OCI-LY1 (cell line): Measurements from ENCODE around the gene FOXF2.

Experiments used
- H2AFZ ChIP-seq: fragments of 200-600 bp; sonication (generic), shearing (Covaris generic); 2 replicates; pipeline ENCODE4 v1.6.0; 2014; ENCODE audit warnings: antibody characterized with exemption, mild to moderate bottlenecking, low read length
- H3F3A ChIP-seq: fragments of 200-600 bp; sonication (generic), shearing (Covaris generic); 2 replicates; pipeline ENCODE4 v1.6.0; 2014; ENCODE audit warnings: mild to moderate bottlenecking, antibody characterized with exemption, low read length, moderate library complexity; ENCODE audit not compliant: insufficient read depth
- H3K27ac ChIP-seq: fragments of 200-600 bp; sonication (generic); 2 replicates; pipeline ENCODE4 v1.5.1; 2014; ENCODE audit warnings: low read length, mixed run types, mild to moderate bottlenecking, low read depth; ENCODE audit not compliant: poor library complexity, severe bottlenecking
- H3K27me3 ChIP-seq: fragments of 200-600 bp; sonication (generic); 2 replicates; pipeline ENCODE4 v1.6.0; 2014; ENCODE audit warnings: antibody characterized with exemption, mild to moderate bottlenecking, low read length, moderate library complexity; ENCODE audit not compliant: insufficient read depth
- H3K36me3 ChIP-seq: fragments of 200-600 bp; sonication (generic); 2 replicates; pipeline ENCODE4 v1.6.1; 2014; ENCODE audit warnings: mild to moderate bottlenecking, antibody characterized with exemption, low read length, moderate library complexity, mixed read lengths; ENCODE audit not compliant: insufficient read depth
- H3K4me1 ChIP-seq: fragments of 200-600 bp; sonication (generic); 2 replicates; pipeline ENCODE4 v1.5.1; 2014; ENCODE audit warnings: mild to moderate bottlenecking, low read length, moderate library complexity; ENCODE audit not compliant: insufficient read depth, severe bottlenecking
- H3K4me2 ChIP-seq: fragments of 200-600 bp; sonication (generic), shearing (Covaris generic); 2 replicates; pipeline ENCODE4 v1.6.1; 2014; ENCODE audit warnings: low read length
- H3K4me3 ChIP-seq: fragments of 200-600 bp; sonication (generic); 2 replicates; pipeline ENCODE4 v1.5.1; 2014; ENCODE audit warnings: low read length, low read depth, mild to moderate bottlenecking, mixed read lengths; ENCODE audit not compliant: poor library complexity, severe bottlenecking
- H3K79me2 ChIP-seq: fragments of 200-600 bp; shearing (Covaris generic); 2 replicates; pipeline ENCODE4 v1.6.1; 2016; ENCODE audit warnings: mixed run types, low read length, mixed read lengths; ENCODE audit not compliant: insufficient read depth
- H3K9ac ChIP-seq: fragments of 200-600 bp; sonication (generic), shearing (Covaris generic); 2 replicates; pipeline ENCODE4 v1.6.1; 2014; ENCODE audit warnings: mild to moderate bottlenecking, low read length, mixed read lengths
- H3K9me2 ChIP-seq: fragments of 200-600 bp; sonication (generic), shearing (Covaris generic); 2 replicates; pipeline ENCODE4 v1.6.1; 2014; ENCODE audit warnings: low read depth, mild to moderate bottlenecking, low read length, mixed read lengths
- H3K9me3 ChIP-seq: fragments of 200-600 bp; shearing (Covaris generic); 2 replicates; pipeline ENCODE4 v1.6.1; 2014; ENCODE audit warnings: low read length, mixed read lengths
- H4K20me1 ChIP-seq: fragments of 200-600 bp; sonication (generic), shearing (Covaris generic); 2 replicates; pipeline ENCODE4 v1.6.0; 2016; ENCODE audit warnings: mild to moderate bottlenecking, low read length; ENCODE audit not compliant: insufficient read depth
- EZH2 ChIP-seq: fragments of 200-600 bp; sonication (generic), shearing (Covaris generic); IDR thresholded peaks from 2 replicates; pipeline ENCODE4 v1.8.0; 2017; ENCODE audit warnings: borderline replicate concordance, mixed run types, mild to moderate bottlenecking, antibody characterized with exemption, low read length, moderate library complexity, mixed read lengths
- TF ChIP-seq, protein P1 (sequence below): fragments of 200-600 bp; sonication (generic), shearing (Covaris generic); IDR thresholded peaks from 2 replicates; pipeline ENCODE4 v1.5.1; 2017; ENCODE audit warnings: mild to moderate bottlenecking, antibody characterized with exemption, low read length, moderate library complexity, mixed read lengths

The FOXF2 gene

DNA sequence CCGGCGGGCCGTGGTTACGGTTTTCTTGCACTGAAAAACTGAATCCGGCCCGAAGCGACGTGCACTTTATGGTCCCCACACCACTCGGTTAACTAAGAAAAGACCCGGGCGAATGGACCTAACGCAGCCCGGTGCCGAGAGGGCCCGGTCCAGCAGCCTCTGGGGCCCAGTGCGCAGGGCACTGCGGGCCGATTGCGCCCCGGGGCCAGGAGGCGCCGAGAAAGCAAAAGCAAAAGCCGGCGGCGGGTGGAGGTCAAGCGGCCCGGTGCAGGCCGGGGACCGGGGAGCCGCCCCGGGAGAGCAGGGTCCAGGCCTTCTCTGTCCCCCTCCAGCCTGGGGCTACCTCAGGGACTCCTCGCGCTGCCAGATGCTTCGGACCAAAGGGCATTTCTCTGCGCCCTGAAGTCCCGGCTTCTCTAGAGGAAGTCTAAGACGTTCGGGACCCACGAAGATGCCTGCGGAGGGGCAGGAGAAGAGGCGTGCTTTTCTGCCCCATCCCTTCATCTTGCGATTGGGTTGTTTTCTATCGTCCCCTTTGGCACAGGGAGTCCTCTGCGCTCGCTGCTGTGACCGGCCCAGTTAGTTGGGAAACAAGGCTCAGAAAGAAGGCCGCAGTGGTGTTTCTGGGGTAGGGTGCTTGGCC, 4.4 kb downstream of the FOXF2 start:
- no peak overlapping the region for H2AFZ ChIP-seq
- TF ChIP-seq, protein P1, sequence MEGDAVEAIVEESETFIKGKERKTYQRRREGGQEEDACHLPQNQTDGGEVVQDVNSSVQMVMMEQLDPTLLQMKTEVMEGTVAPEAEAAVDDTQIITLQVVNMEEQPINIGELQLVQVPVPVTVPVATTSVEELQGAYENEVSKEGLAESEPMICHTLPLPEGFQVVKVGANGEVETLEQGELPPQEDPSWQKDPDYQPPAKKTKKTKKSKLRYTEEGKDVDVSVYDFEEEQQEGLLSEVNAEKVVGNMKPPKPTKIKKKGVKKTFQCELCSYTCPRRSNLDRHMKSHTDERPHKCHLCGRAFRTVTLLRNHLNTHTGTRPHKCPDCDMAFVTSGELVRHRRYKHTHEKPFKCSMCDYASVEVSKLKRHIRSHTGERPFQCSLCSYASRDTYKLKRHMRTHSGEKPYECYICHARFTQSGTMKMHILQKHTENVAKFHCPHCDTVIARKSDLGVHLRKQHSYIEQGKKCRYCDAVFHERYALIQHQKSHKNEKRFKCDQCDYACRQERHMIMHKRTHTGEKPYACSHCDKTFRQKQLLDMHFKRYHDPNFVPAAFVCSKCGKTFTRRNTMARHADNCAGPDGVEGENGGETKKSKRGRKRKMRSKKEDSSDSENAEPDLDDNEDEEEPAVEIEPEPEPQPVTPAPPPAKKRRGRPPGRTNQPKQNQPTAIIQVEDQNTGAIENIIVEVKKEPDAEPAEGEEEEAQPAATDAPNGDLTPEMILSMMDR = no peak
- no peak for TF ChIP-seq EZH2
- no peak overlapping the region for H3K27ac ChIP-seq
- no peaks in the 10 kb centered on the region for H3K9me3 ChIP-seq
- H3K36me3 ChIP-seq = no peaks in the 10 kb centered on the region
- no peak overlapping the region for H3K4me3 ChIP-seq
- no peak overlapping the region for H3K9ac ChIP-seq
- peaks cover 5% of the 10 kb centered on the region; the same call in 1 of the 2 replicates for H3K27me3 ChIP-seq
- no peaks in the 10 kb centered on the region for H3K9me2 ChIP-seq
- no peak overlapping the region for H3K4me2 ChIP-seq
- H3K4me1 ChIP-seq = no peaks in the 10 kb centered on the region
- H3F3A ChIP-seq = no peaks in the 10 kb centered on the region
- H4K20me1 ChIP-seq = no peaks in the 10 kb centered on the region
- H3K79me2 ChIP-seq = no peaks in the 10 kb centered on the region

DNA sequence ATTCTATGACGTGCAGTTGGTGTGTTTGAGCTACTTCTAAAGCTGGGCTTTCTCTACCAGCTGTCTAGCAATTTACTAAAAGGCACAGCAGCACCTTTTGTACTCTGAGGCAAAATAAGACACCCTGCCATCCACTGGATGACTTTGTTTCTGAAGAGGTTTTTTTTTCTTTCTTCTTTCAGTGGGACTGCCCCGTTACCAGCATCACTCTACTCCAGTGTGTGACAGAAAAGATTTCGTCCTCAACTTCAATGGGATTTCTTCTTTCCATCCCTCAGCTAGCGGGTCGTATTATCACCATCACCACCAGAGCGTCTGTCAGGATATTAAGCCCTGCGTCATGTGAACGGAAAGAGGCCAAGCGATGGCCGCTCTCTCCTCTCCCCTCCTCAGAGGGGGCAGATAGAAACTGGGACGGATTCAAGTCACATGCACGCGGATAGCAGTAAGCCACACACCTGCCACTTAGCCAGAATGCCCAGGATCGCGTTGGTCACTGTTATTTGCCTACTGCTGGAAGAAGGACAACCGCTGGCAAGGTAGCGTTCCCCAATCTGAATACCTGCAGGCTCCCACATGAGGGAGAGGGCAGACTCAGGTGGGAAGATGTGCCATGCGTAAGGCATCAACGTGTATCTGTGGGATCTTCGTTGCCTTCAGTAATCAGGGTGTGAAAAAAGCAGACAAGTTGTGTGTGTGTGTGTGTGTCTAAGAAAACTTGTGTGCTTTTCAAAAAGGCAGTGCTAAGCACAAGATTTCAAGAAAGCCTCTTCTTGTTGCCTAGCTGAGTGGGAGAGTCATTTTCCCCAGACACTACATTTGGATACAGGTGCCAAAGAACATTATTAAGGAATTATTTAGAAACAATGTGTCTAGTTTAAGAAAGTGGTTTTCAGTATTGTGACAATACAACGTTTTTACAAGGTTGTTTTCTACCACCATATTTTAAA, 5.4 kb downstream of the FOXF2 start:
- Histone ChIP-seq H3K36me3 (no peaks in the 10 kb centered on the region), H4K20me1 (no peaks in the 10 kb centered on the region), H3K9ac (no peak overlapping the region), H3K4me1 (no peaks in the 10 kb centered on the region), H3F3A (no peaks in the 10 kb centered on the region), H2AFZ (no peak overlapping the region), H3K27ac (no peak overlapping the region), H3K27me3 (peaks cover 5% of the 10 kb centered on the region; the same call in 1 of the 2 replicates), H3K4me2 (no peak overlapping the region), H3K9me3 (no peaks in the 10 kb centered on the region), H3K4me3 (no peak overlapping the region), H3K79me2 (no peaks in the 10 kb centered on the region), H3K9me2 (no peaks in the 10 kb centered on the region)
- TF ChIP-seq EZH2 = no peak
- TF ChIP-seq, protein P1 = no peak

- H3K9ac ChIP-seq = no peak overlapping the region
- no peaks in the 10 kb centered on the region for H3K36me3 ChIP-seq
- H3K4me1 ChIP-seq = no peaks in the 10 kb centered on the region
- H3K27ac ChIP-seq = no peak overlapping the region
- no peaks in the 10 kb centered on the region for H3K9me2 ChIP-seq
- H3K4me2 ChIP-seq = no peak overlapping the region
- H3F3A ChIP-seq = no peaks in the 10 kb centered on the region
- H3K4me3 ChIP-seq = no peak overlapping the region
- no peaks in the 10 kb centered on the region for H3K79me2 ChIP-seq
- no peak for TF ChIP-seq EZH2
- TF ChIP-seq, protein P1 = no peak
- no peaks in the 10 kb centered on the region for H4K20me1 ChIP-seq
- H3K27me3 ChIP-seq = peaks cover 5% of the 10 kb centered on the region; the same call in 1 of the 2 replicates
- no peaks in the 10 kb centered on the region for H3K9me3 ChIP-seq
- H2AFZ ChIP-seq = no peak overlapping the region
Observed at GRCh38 chr6:1395506-1395905, 6.1 kb downstream of the FOXF2 start.
